ENCODE measurements around the gene EXTL2.
A peak's percentile ranks its signal among the peaks of the same experiment; 100 is the strongest.
"Not testable (repeated sequence)": the region's sequence is repeated elsewhere in the genome, so short reads cannot be mapped to it uniquely, and the experiment has no call there.

EXTL2 gene

GRCh38 chr1:100852976-100853375, 41.7 kb downstream of the EXTL2 start:
- no peak for DNase-seq

GRCh38 chr1:100851726-100852125, 42.9 kb downstream of the EXTL2 start:
- no peak for DNase-seq

GRCh38 chr1:100847361-100848082, 47.1 kb downstream of the EXTL2 start:
- no peak for DNase-seq

GRCh38 chr1:100843160-100843559, 51.5 kb downstream of the EXTL2 start:
- not testable (repeated sequence) for DNase-seq

- no peak for DNase-seq
Observed at GRCh38 chr1:100835866-100836842, 58.5 kb downstream of the EXTL2 start.

- DNase-seq, result peak; percentile 45
Observed at GRCh38 chr1:100834777-100835660, 59.6 kb downstream of the EXTL2 start.

GRCh38 chr1:100832694-100833428, 61.8 kb downstream of the EXTL2 start:
- DNase-seq, result no peak

- DNase-seq, result not testable (repeated sequence)
Observed at GRCh38 chr1:100825666-100826065, 69.0 kb downstream of the EXTL2 start.

Measured in hematopoietic multipotent progenitor cell treated with erythropoietin and hydrocortisone succinate and interleukin-3 and kit ligand, for 8 days (in vitro differentiated cells).